Right renal pelvis (tissue), 4 donors: ENCODE measurements around the gene CTDNEP1. TPM values are rescaled to one million over a fixed set of nuclear protein-coding genes. Genes with fewer than 3 reads are reported as not detected.

Source experiments
- polyA plus RNA-seq, 4 donors: library from polyadenylated mRNA; unstranded; fragments of 120-200 nt; gene quantifications; one replicate each; pipeline ENCODE4 v1.2.1, GENCODE V29; 2013; ENCODE audit not compliant: insufficient read length in 4 of 4

Gene CTDNEP1
- polyA plus RNA-seq, 4 donors, result 147 to 167 (median 159) TPM

Other genes starting within 250 kb of the CTDNEP1 start
- 100 to 1,000 TPM; 174 to 227 (median 189) TPM for gene RNASEK, start 239.1 kb downstream of the CTDNEP1 start, polyA plus RNA-seq
- gene BCL6B, start 228.7 kb downstream of the CTDNEP1 start, polyA plus RNA-seq, result 10 to 100 TPM; 25.7 to 30.7 (median 28.3) TPM
- 1 to 10 TPM; 2.7 to 4.8 (median 3.9) TPM for gene SLC16A13, start 215.7 kb downstream of the CTDNEP1 start, polyA plus RNA-seq
- under 1 TPM; 0.41 to 0.67 (median 0.59) TPM for gene SLC16A11, start 207.6 kb downstream of the CTDNEP1 start, polyA plus RNA-seq
- gene CLEC10A, start 171.5 kb downstream of the CTDNEP1 start, polyA plus RNA-seq, result 1 to 10 TPM; 1.3 to 1.9 (median 1.4) TPM
- gene ASGR2, start 136.9 kb downstream of the CTDNEP1 start, polyA plus RNA-seq, result 1 to 10 TPM in 3 of 4 donors, under 1 TPM in 1; 0.91 to 2.5 (median 1.7) TPM
- gene ASGR1, start 72.4 kb downstream of the CTDNEP1 start, polyA plus RNA-seq, result 1 to 10 TPM; 4.6 to 8.1 (median 5.2) TPM
- 10 to 100 TPM; 30.3 to 40.3 (median 32.9) TPM for gene DLG4, start 31.9 kb downstream of the CTDNEP1 start, polyA plus RNA-seq
- 100 to 1,000 TPM; 421 to 519 (median 462) TPM for gene ACADVL, start 31.8 kb downstream of the CTDNEP1 start, polyA plus RNA-seq
- 10 to 100 TPM; 49.9 to 65.1 (median 50.9) TPM for gene DVL2, start 17.2 kb downstream of the CTDNEP1 start, polyA plus RNA-seq
- 10 to 100 TPM; 57.4 to 66.4 (median 60.9) TPM for gene PHF23, start 12.3 kb downstream of the CTDNEP1 start, polyA plus RNA-seq
- 100 to 1,000 TPM; 389 to 496 (median 451) TPM for gene GABARAP, start 9.3 kb downstream of the CTDNEP1 start, polyA plus RNA-seq
- 10 to 100 TPM; 40.3 to 55.8 (median 50.5) TPM for gene ELP5, start 481 bp upstream of the CTDNEP1 start, polyA plus RNA-seq
- gene CLDN7, start 10.7 kb upstream of the CTDNEP1 start, polyA plus RNA-seq, result 10 to 100 TPM; 45.0 to 66.0 (median 51.8) TPM
- gene SLC2A4, start 30.0 kb upstream of the CTDNEP1 start, polyA plus RNA-seq, result 1 to 10 TPM; 1.8 to 2.9 (median 2.5) TPM
- gene YBX2, start 42.9 kb upstream of the CTDNEP1 start, polyA plus RNA-seq, result 1 to 10 TPM; 2.9 to 4.2 (median 3.4) TPM
- gene EIF5A, start 55.9 kb upstream of the CTDNEP1 start, polyA plus RNA-seq, result 100 to 1,000 TPM; 297 to 355 (median 333) TPM
- 100 to 1,000 TPM in 2 of 4 donors, 10 to 100 TPM in 2; 86.3 to 106 (median 99.6) TPM for gene GPS2, start 63.6 kb upstream of the CTDNEP1 start, polyA plus RNA-seq
- gene NEURL4, start 77.6 kb upstream of the CTDNEP1 start, polyA plus RNA-seq, result 10 to 100 TPM; 28.3 to 33.3 (median 30.7) TPM
- 1 to 10 TPM; 5.7 to 9.1 (median 6.0) TPM for gene ACAP1, start 84.8 kb upstream of the CTDNEP1 start, polyA plus RNA-seq
- gene KCTD11, start 100.4 kb upstream of the CTDNEP1 start, polyA plus RNA-seq, result 10 to 100 TPM; 12.4 to 13.6 (median 12.9) TPM
- gene TMEM95, start 103.4 kb upstream of the CTDNEP1 start, polyA plus RNA-seq, result not detected
- 1 to 10 TPM; 3.2 to 7.2 (median 4.5) TPM for gene TNK1, start 129.4 kb upstream of the CTDNEP1 start, polyA plus RNA-seq
- gene PLSCR3, start 142.8 kb upstream of the CTDNEP1 start, polyA plus RNA-seq, result 10 to 100 TPM; 30.5 to 46.3 (median 38.1) TPM
- gene TMEM256, start 152.4 kb upstream of the CTDNEP1 start, polyA plus RNA-seq, result 100 to 1,000 TPM in 1 of 4 donors, 10 to 100 TPM in 3; 78.9 to 105 (median 86.2) TPM
- 10 to 100 TPM; 22.8 to 32.6 (median 24.9) TPM for gene NLGN2, start 156.1 kb upstream of the CTDNEP1 start, polyA plus RNA-seq
- under 1 TPM in 1 of 4 donors, not detected in 3; 0.09 TPM for gene SPEM1, start 168.6 kb upstream of the CTDNEP1 start, polyA plus RNA-seq
- under 1 TPM in 2 of 4 donors, not detected in 2; 0.12 TPM for gene SPEM2, start 173.9 kb upstream of the CTDNEP1 start, polyA plus RNA-seq
- gene SPEM3, start 177.1 kb upstream of the CTDNEP1 start, polyA plus RNA-seq, result not detected
- 1 to 10 TPM; 3.6 to 5.6 (median 4.3) TPM for gene TMEM102, start 183.7 kb upstream of the CTDNEP1 start, polyA plus RNA-seq
- 1 to 10 TPM; 6.0 to 8.6 (median 7.8) TPM for gene FGF11, start 187.8 kb upstream of the CTDNEP1 start, polyA plus RNA-seq
- 10 to 100 TPM; 10.1 to 11.7 (median 11.3) TPM for gene CHRNB1, start 193.3 kb upstream of the CTDNEP1 start, polyA plus RNA-seq
- gene ZBTB4, start 227.9 kb upstream of the CTDNEP1 start, polyA plus RNA-seq, result 10 to 100 TPM; 38.6 to 47.4 (median 44.3) TPM
- under 1 TPM in 3 of 4 donors, not detected in 1; 0.16 to 0.22 (median 0.21) TPM for gene SLC35G6, start 229.7 kb upstream of the CTDNEP1 start, polyA plus RNA-seq
- gene POLR2A, start 232.6 kb upstream of the CTDNEP1 start, polyA plus RNA-seq, result 100 to 1,000 TPM; 117 to 158 (median 121) TPM